ES-I3 (cell line): ENCODE measurements around the gene FSHR.

ENCODE experiments used
- H3K36me3 ChIP-seq: 2 replicates; pipeline ENCODE4 v1.6.1; 2013; ENCODE audit warnings: mild to moderate bottlenecking, low read length, control low read depth, moderate library complexity; ENCODE audit not compliant: insufficient read depth
- H3K4me1 ChIP-seq: 2 replicates; pipeline ENCODE4 v1.6.1; 2013; ENCODE audit warnings: mild to moderate bottlenecking, control low read depth, low read length; ENCODE audit not compliant: insufficient read depth
- H3K9ac ChIP-seq: 2 replicates; pipeline ENCODE4 v1.6.1; 2013; ENCODE audit warnings: low read depth, mild to moderate bottlenecking, low read length, moderate library complexity
- H3K9me3 ChIP-seq: 2 replicates; pipeline ENCODE4 v1.6.1; 2013; ENCODE audit warnings: mild to moderate bottlenecking, low read length, moderate library complexity; ENCODE audit not compliant: control insufficient read depth, insufficient read depth

Gene FSHR

GRCh38 chr2:49033394-49034185 lies 120.7 kb downstream of the FSHR start:
- no peaks in the 10 kb centered on the region for H3K36me3 ChIP-seq
- H3K4me1 ChIP-seq = no peaks in the 10 kb centered on the region
- no peaks in the 10 kb centered on the region for H3K9me3 ChIP-seq
- H3K9ac ChIP-seq = no peak overlapping the region

GRCh38 chr2:49032936-49033335 lies 121.4 kb downstream of the FSHR start:
- Histone ChIP-seq H3K4me1 (no peaks in the 10 kb centered on the region), H3K9ac (no peak overlapping the region), H3K36me3 (no peaks in the 10 kb centered on the region), H3K9me3 (no peaks in the 10 kb centered on the region)

DNA sequence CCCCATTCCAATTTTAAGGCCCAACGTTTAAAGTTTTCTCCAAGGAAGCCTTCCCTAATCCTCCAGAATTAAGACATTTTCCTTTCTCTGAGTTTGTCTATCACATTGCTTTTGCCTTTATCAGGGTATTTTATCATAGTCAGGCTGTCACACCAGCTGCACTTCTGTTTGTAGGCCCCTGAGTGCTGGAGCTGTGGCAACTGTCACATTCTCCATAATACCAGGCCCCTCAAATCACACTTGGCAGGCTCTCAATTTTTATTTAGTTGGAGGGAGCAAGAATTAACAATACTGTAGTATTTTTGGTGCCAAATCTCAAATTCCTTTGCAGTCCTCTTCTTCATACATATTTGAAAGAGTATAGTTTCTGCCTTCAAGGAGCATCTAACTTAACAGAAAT lies 122.2 kb downstream of the FSHR start:
- no peak overlapping the region for H3K9ac ChIP-seq
- no peaks in the 10 kb centered on the region for H3K4me1 ChIP-seq
- no peaks in the 10 kb centered on the region for H3K9me3 ChIP-seq
- H3K36me3 ChIP-seq = no peaks in the 10 kb centered on the region

- Histone ChIP-seq H3K9me3 (no peaks in the 10 kb centered on the region), H3K36me3 (no peaks in the 10 kb centered on the region), H3K9ac (no peak overlapping the region), H3K4me1 (no peaks in the 10 kb centered on the region)
Observed at GRCh38 chr2:49029406-49029805, 124.9 kb downstream of the FSHR start.

- H3K4me1 ChIP-seq = no peaks in the 10 kb centered on the region
- no peaks in the 10 kb centered on the region for H3K36me3 ChIP-seq
- H3K9me3 ChIP-seq = no peaks in the 10 kb centered on the region
- no peak overlapping the region for H3K9ac ChIP-seq
Observed at GRCh38 chr2:49028101-49028500, 126.2 kb downstream of the FSHR start.

GRCh38 chr2:49026706-49027105 lies 127.6 kb downstream of the FSHR start:
- no peaks in the 10 kb centered on the region for H3K9me3 ChIP-seq
- no peaks in the 10 kb centered on the region for H3K36me3 ChIP-seq
- H3K9ac ChIP-seq = no peak overlapping the region
- no peaks in the 10 kb centered on the region for H3K4me1 ChIP-seq

DNA sequence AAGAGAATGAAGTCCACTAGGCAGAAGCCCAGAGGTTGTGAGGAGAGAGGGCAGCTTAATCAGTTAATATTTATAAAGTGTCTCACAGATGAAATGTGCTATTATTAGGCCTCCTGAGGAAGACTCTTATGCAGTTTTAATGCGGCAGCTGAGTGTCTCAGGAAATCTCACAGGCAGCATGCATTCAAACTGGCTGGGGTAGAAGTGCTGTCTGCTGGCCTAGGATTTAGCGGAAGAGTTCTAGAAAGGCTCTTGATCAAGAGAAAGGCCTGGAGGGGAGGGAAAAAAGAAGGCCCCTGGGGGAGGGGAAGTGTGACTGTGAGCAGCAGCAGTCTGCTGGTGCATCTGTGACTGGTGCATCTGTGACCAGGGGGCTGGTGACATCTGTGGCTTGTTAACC lies 133.0 kb downstream of the FSHR start:
- Histone ChIP-seq H3K9me3 (no peaks in the 10 kb centered on the region), H3K4me1 (no peaks in the 10 kb centered on the region), H3K9ac (no peak overlapping the region), H3K36me3 (no peaks in the 10 kb centered on the region)

GRCh38 chr2:49005261-49005660 lies 149.1 kb downstream of the FSHR start:
- H3K9me3 ChIP-seq = no peaks in the 10 kb centered on the region
- no peaks in the 10 kb centered on the region for H3K36me3 ChIP-seq
- H3K9ac ChIP-seq = no peak overlapping the region
- no peaks in the 10 kb centered on the region for H3K4me1 ChIP-seq

GRCh38 chr2:49004036-49004626 lies 150.2 kb downstream of the FSHR start:
- H3K36me3 ChIP-seq = no peaks in the 10 kb centered on the region
- H3K9me3 ChIP-seq = no peaks in the 10 kb centered on the region
- H3K4me1 ChIP-seq = no peaks in the 10 kb centered on the region
- H3K9ac ChIP-seq = no peak overlapping the region

DNA sequence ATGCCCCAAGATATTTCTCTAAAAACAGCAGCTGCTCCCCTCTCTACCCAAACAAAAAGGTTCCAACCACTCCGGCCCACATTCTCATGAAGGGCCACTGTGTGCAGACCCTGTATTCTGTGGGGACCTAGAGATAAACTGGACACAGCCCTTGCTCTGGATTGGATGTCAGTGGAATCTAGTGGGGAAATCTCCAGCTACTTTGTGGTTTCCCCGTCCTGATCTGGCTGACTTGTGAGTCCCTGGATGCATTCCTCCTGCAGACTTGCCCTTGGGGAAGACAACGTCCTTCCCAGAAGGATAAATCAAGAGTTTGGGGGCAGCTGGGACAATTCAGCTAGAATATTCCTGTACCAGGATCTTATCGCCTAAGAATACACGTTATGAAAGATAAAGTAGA lies 151.1 kb downstream of the FSHR start:
- H3K9me3 ChIP-seq = no peaks in the 10 kb centered on the region
- no peaks in the 10 kb centered on the region for H3K4me1 ChIP-seq
- H3K36me3 ChIP-seq = no peaks in the 10 kb centered on the region
- H3K9ac ChIP-seq = no peak overlapping the region

DNA sequence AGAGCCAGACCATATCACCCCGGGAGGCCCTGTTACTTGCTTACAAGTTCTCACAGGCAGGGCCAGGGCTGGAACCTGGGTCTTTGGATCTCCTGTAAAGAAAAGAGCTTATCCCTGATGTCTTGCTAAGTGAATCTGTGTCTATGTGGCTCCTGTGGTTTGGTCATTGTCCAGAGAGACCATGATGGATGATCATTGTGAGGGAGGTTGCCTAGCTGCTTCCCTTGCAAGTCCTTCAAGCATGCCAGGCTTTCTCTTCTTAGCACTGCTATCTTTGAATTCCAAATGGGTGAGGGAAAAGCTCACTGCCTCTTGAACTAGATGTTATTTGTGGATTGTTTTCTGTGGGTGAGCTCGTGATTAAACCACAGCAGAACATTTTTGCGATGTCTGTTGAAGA lies 151.6 kb downstream of the FSHR start:
- no peaks in the 10 kb centered on the region for H3K36me3 ChIP-seq
- H3K9ac ChIP-seq = no peak overlapping the region
- H3K9me3 ChIP-seq = no peaks in the 10 kb centered on the region
- H3K4me1 ChIP-seq = no peaks in the 10 kb centered on the region

DNA sequence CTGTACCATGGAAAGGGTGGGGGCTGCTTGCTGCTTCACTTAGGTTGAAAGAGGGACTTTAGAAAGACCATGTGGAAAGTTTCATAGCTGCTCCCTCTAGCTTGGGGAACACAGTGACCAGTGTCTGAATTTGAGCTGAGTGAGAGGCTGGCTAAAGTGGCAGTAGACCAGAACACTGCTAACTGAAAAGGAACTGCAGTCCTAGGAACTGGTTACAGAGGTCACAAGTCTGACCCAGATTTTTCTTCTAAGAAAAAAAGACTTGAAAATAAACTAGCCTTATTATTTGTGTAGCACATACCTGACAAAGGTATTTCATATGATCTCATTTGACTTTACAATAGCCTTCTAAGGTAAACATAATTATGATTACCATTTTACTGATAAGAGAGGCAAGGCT lies 153.6 kb downstream of the FSHR start:
- Histone ChIP-seq H3K36me3 (no peaks in the 10 kb centered on the region), H3K9me3 (no peaks in the 10 kb centered on the region), H3K9ac (no peak overlapping the region), H3K4me1 (no peaks in the 10 kb centered on the region)

DNA sequence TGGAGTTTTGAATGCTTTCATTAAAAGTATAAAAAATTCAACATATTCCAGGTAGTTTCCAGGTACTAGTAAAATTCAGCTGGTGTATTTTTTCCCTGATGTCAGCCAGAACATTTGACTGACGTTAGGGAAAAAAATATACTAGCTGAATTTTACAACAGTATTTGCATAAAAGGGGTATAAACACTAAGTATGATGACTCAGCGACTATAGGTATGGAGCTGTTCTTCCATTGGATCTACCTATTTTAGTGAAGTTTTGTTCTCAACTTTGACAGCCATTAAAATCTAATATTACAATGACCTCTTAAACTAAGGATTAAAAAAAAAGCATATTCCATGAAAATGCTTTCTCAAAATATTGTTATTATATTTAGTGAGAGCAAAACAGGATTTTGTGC lies 155.9 kb downstream of the FSHR start:
- no peaks in the 10 kb centered on the region for H3K36me3 ChIP-seq
- no peaks in the 10 kb centered on the region for H3K4me1 ChIP-seq
- no peak overlapping the region for H3K9ac ChIP-seq
- no peaks in the 10 kb centered on the region for H3K9me3 ChIP-seq

- Histone ChIP-seq H3K4me1 (no peaks in the 10 kb centered on the region), H3K9ac (no peak overlapping the region), H3K36me3 (no peaks in the 10 kb centered on the region), H3K9me3 (no peaks in the 10 kb centered on the region)
Observed at GRCh38 chr2:48993576-48993975, 160.7 kb downstream of the FSHR start.

DNA sequence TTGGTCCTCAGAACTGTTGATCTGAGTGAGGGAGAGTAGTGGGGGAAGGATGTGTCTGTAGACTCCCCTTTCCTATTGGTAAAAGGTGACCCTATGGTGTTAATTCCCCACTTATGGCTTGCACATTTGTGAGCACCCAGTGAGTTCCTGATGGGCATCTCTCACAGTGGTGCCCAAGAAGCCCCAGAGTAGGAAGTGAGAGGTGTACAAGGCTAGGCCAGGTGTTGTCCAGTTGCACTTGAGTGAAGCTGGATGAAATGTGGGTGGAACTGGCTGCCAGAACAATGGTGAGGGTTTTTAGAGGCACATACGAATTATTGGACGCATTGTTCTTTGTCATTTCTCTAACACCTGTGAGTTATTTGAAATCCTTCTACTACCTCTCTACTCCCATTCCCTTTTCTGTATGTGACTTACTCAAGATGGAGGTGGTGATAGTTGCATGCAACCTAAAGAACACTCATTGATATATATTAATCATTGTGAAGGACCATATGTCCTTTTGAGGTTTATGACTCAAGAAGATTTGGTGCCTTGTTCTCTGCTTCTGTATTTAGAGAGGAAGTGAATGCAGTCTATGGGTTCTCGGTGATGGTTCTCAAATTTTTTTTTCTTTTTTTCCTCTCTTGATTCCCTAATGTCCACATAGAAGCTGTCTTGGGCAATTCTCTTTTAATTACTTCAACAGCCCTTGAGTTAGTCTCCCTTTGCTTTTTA lies 162.7 kb downstream of the FSHR start:
- Histone ChIP-seq H3K4me1 (no peaks in the 10 kb centered on the region), H3K9ac (no peak overlapping the region), H3K9me3 (no peaks in the 10 kb centered on the region), H3K36me3 (no peaks in the 10 kb centered on the region)
